A549 treated with RU486 at 1 μM for 4 hours (cell line): Measurements from ENCODE around the gene YPEL2. TPM values are rescaled to one million over a fixed set of nuclear protein-coding genes. Genes with fewer than 3 reads are reported as not detected.

Experiments used
- total RNA-seq: library from RNA; stranded (reverse); fragments of 200-300 nt; extraction: Qiagen RNA extraction; gene quantifications from 5 replicates; pipeline ENCODE4 v1.2.3, GENCODE V29; 2022; ENCODE audit warnings: low read depth

The YPEL2 gene, protein sequence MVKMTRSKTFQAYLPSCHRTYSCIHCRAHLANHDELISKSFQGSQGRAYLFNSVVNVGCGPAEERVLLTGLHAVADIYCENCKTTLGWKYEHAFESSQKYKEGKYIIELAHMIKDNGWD
- total RNA-seq = 1.0 to 3.3 TPM (median 3.1 TPM) in 5 replicates

DNA sequence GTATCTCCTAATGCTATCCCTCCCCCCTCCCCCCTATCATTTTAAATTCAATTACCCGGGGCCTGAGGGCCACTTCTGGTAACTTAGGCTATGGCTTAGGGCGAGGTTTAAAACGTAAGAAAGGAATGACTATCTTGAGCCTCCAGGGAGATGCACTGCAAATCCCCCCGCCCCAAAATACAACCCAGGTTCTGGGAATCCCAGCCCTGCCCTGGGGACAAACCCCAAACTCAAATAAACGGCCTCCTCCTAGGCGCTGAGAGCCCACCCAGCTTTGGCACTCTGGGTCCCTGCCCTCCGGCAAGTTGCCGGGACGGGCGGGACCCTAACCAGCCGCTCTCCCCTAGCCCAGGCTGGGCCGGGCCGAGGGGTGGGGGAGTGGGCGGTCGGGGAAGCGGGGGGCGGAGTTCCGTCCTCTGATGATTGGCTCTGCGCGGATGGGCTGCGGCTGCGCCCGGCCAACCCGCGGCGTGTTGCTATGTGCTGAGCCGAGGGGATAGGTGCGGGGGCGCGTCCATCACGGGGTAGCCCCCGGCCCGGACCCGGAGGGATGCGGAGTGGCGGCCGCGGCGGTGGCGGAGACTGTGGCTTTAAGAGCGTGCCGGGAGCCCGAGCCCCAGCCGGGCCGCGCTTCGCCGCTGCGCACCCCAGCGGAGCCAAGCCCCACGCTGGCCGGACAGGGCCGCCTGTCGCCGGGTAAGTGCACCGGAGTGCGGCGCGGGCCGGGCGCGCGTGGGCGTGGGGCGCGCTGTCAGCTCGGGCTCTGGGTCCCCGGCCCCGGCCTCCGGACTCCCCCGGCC lies at the start of gene YPEL2:
YPEL2 (plus strand) TSS at position 527 of the 800 bp plus-strand sequence. CDS start 21,755 bp downstream, outside the sequence.

Other genes starting within 250 kb of the YPEL2 start
- 14.1 to 24.3 TPM (median 22.1 TPM) in 5 replicates for gene TRIM37, start 224.8 kb upstream of the YPEL2 start, total RNA-seq
- gene SKA2, start 176.5 kb upstream of the YPEL2 start, total RNA-seq = 90.7 to 183 TPM (median 99.5 TPM) in 5 replicates
- gene PRR11, start 175.9 kb upstream of the YPEL2 start, total RNA-seq = 40.1 to 61.8 TPM (median 55.4 TPM) in 5 replicates
- gene SMG8, start 121.6 kb upstream of the YPEL2 start, total RNA-seq = 26.5 to 31.0 TPM (median 27.2 TPM) in 5 replicates
- 0.47 to 1.0 TPM (median 0.83 TPM) in 5 replicates for gene GDPD1, start 111.1 kb upstream of the YPEL2 start, total RNA-seq
- 26.6 to 48.5 TPM (median 39.4 TPM) in 5 replicates for gene DHX40, start 234.0 kb downstream of the YPEL2 start, total RNA-seq